Thoracic aorta (tissue), 2 donors: ENCODE results near the gene ADGRG3. TPM values are rescaled to one million over a fixed set of nuclear protein-coding genes. Genes with fewer than 3 reads are reported as not detected.

Source experiments
- ATAC-seq: fragments of 150-250 bp; one replicate; pipeline ENCODE4 v1.8.0; 2017; ENCODE audit warnings: low read depth; ENCODE audit not compliant: insufficient number of reproducible peaks, low FRiP score
- DNase-seq: peaks from one replicate; pipeline ENCODE4 v3.0.0-alpha.2; 2020; ENCODE audit warnings: low spot score
- H3K27ac ChIP-seq, 2 donors: fragments of 200-600 bp; sonication (generic); 1 replicate in 1 of 2; 2 replicates in 1 of 2; pipeline ENCODE4 v1.5.1; 2016; ENCODE audit warnings: mild to moderate bottlenecking in 2 of 2, moderate library complexity in 2 of 2
- H3K27me3 ChIP-seq: fragments of 200-600 bp; sonication (generic); replicated peaks from 2 replicates; pipeline ENCODE4 v1.6.0; 2016; ENCODE audit warnings: mild to moderate bottlenecking; ENCODE audit not compliant: insufficient read depth
- H3K36me3 ChIP-seq: fragments of 200-600 bp; sonication (generic); one replicate; pipeline ENCODE4 v1.5.1; 2016
- H3K4me1 ChIP-seq, 2 donors: fragments of 200-600 bp; sonication (generic); 1 replicate in 1 of 2; 2 replicates in 1 of 2; pipeline versions ENCODE4 v1.5.1 to v1.6.0; 2016; ENCODE audit warnings: low read depth in 2 of 2, mild to moderate bottlenecking in 1 of 2; ENCODE audit not compliant: control insufficient read depth in 1 of 2
- H3K4me3 ChIP-seq: fragments of 200-600 bp; sonication (generic); 2 replicates; pipeline ENCODE4 v1.5.1; 2016; ENCODE audit warnings: mild to moderate bottlenecking
- H3K9me3 ChIP-seq: fragments of 200-600 bp; sonication (generic); 2 replicates; pipeline ENCODE4 v1.5.1; 2016
- CTCF ChIP-seq: fragments of 200-600 bp; sonication (generic); IDR thresholded peaks from one replicate; pipeline ENCODE4 v1.5.1; 2019; ENCODE audit warnings: antibody characterized with exemption
- total RNA-seq, 2 donors: library from RNA; depleted of rRNA; stranded (reverse); fragments of >200 nt; gene quantifications; one replicate each; pipeline versions ENCODE4 v1.1.0 to v1.2.3, GENCODE V29; 2016

ADGRG3 gene
- total RNA-seq, 2 donors from 2014 or later: 0.41 to 5.1 TPM

GRCh38 chr16:57648581-57649442 is 19.3 kb upstream of the ADGRG3 start:
- TF ChIP-seq CTCF: peak; percentile 93
- no peak for ATAC-seq
- Histone ChIP-seq H3K9me3 (no peaks in the 10 kb centered on the region), H3K36me3 (no peaks in the 10 kb centered on the region), H3K4me1 (no peaks in the 10 kb centered on the region), H3K27me3 (no peaks in the 10 kb centered on the region), H3K4me3 (no peak overlapping the region), H3K27ac (no peak overlapping the region)
- no peak for DNase-seq

- Histone ChIP-seq H3K4me3 (no peak overlapping the region), H3K4me1 (no peaks in the 10 kb centered on the region), H3K27me3 (no peaks in the 10 kb centered on the region), H3K9me3 (no peaks in the 10 kb centered on the region), H3K36me3 (no peaks in the 10 kb centered on the region), H3K27ac (no peak overlapping the region)
- no peak for ATAC-seq
- no peak for DNase-seq
- TF ChIP-seq CTCF: no peak
These were observed 18.7 kb upstream of the ADGRG3 start for GRCh38 chr16:57649443-57649751.

- H3K36me3 ChIP-seq: no peaks in the 10 kb centered on the region
- no peak overlapping the region for H3K27ac ChIP-seq
- TF ChIP-seq CTCF: no peak
- DNase-seq (no peak), ATAC-seq (no peak)
- H3K4me1 ChIP-seq: no peaks in the 10 kb centered on the region
- no peaks in the 10 kb centered on the region for H3K9me3 ChIP-seq
- H3K27me3 ChIP-seq: no peaks in the 10 kb centered on the region
- H3K4me3 ChIP-seq: no peak overlapping the region
These were observed 18.3 kb upstream of the ADGRG3 start for GRCh38 chr16:57649846-57650245.

- DNase-seq (no peak), ATAC-seq (no peak)
- no peak overlapping the region for H3K27ac ChIP-seq
- no peak overlapping the region for H3K4me3 ChIP-seq
- H3K4me1 ChIP-seq: no peaks in the 10 kb centered on the region
- no peaks in the 10 kb centered on the region for H3K36me3 ChIP-seq
- no peaks in the 10 kb centered on the region for H3K9me3 ChIP-seq
- no peak for TF ChIP-seq CTCF
- H3K27me3 ChIP-seq: no peaks in the 10 kb centered on the region
These were observed 16.5 kb upstream of the ADGRG3 start for GRCh38 chr16:57651344-57652333.
